K562 (cell line): ENCODE data around the gene MPG. TPM values are rescaled to one million over a fixed set of nuclear protein-coding genes. Genes with fewer than 3 reads are reported as not detected.

Source experiments
- CREB3 ChIP-seq: fragments of 450-650 bp; conservative IDR thresholded peaks from 2 replicates; pipeline ENCODE4 v1.6.1; 2016; ENCODE audit warnings: missing genetic modification characterization, low read depth, mild to moderate bottlenecking, missing compliant biosample characterization, moderate library complexity
- CREBBP ChIP-seq: IDR thresholded peaks from one replicate; pipeline ENCODE4 v1.6.1; 2012; ENCODE audit warnings: low read depth, mild to moderate bottlenecking, control low read depth, inconsistent platforms, low read length
- JUNB ChIP-seq: fragments of 450-650 bp; formaldehyde crosslinking; conservative IDR thresholded peaks from 2 replicates; pipeline ENCODE4 v1.4.0; 2020; ENCODE audit warnings: mild to moderate bottlenecking
- KAT8 ChIP-seq: fragments of 450-650 bp; IDR thresholded peaks from 2 replicates; pipeline ENCODE4 v1.6.1; 2016; ENCODE audit warnings: low read depth, mild to moderate bottlenecking
- MCM2 ChIP-seq: fragments of 450-650 bp; IDR thresholded peaks from 2 replicates; pipeline ENCODE4 v1.6.1; 2017; ENCODE audit warnings: low read depth, mild to moderate bottlenecking
- TRIM25 ChIP-seq: fragments of 450-650 bp; IDR thresholded peaks from 2 replicates; pipeline ENCODE4 v1.7.0; 2016; ENCODE audit warnings: borderline replicate concordance
- ZBTB26 ChIP-seq: fragments of 450-650 bp; formaldehyde crosslinking; IDR thresholded peaks from 2 replicates; pipeline ENCODE4 v1.4.0; 2022; ENCODE audit warnings: missing genetic modification characterization
- ZC3H4 ChIP-seq: sonication (generic); formaldehyde crosslinking; IDR thresholded peaks from 2 replicates; pipeline ENCODE4 v1.9.0; 2021; ENCODE audit warnings: missing genetic modification reagents, borderline replicate concordance
- ZNF318 ChIP-seq, 2 experiments: fragments of 450-650 bp; IDR thresholded peaks; 2 replicates each; pipeline ENCODE4 v1.6.1; 2016; ENCODE audit warnings: mild to moderate bottlenecking in 2 of 2, borderline replicate concordance in 1 of 2, low read depth in 1 of 2, moderate library complexity in 1 of 2
- ZNF79 ChIP-seq: fragments of 250-450 bp; sonication (Bioruptor Pico); IDR thresholded peaks from 2 replicates; pipeline ENCODE4 v1.4.0; 2020; ENCODE audit warnings: low read depth, mild to moderate bottlenecking, moderate library complexity
- polyA plus RNA-seq, 8 experiments: library from polyadenylated mRNA; depleted of rRNA in 4 of 8; stranded (reverse) in 5 of 8; unstranded in 3 of 8; fragments of >200 nt; fragmentation: Nextera tagmentation in 2 of 8; fragmentation: Illumina TruSeq in 1 of 8; extraction: Ambion mirVana in 2 of 8; extraction: Trizol in 1 of 8; gene quantifications; 2 replicates each; pipeline versions ENCODE4 v1.2.1 to v1.2.3, GENCODE V29; 2011 to 2014; ENCODE audit warnings: inconsistent platforms in 1 of 8, missing spikeins in 1 of 8
- total RNA-seq, 7 experiments: library from RNA; depleted of rRNA in 6 of 7; stranded (reverse); fragments of >200 nt in 6 of 7; fragmentation: Illumina TruSeq in 2 of 7; extraction: Trizol in 2 of 7; gene quantifications; 2 replicates each; pipeline versions ENCODE4 v1.2.1 to v1.2.3, GENCODE V29; 2011 to 2021; ENCODE audit warnings: low replicate concordance in 1 of 7
- TF ChIP-seq, protein P1 (sequence below): fragments of 450-650 bp; IDR thresholded peaks from 2 replicates; pipeline ENCODE4 v1.6.1; 2018; ENCODE audit not compliant: partially characterized antibody

Gene MPG
- total and polyA plus RNA-seq, 9 of the 15 experiments (the other 6 are each of a cell fraction or from before 2014, with no cell fraction given): 0.42 to 226 (median 36.2) TPM

DNA sequence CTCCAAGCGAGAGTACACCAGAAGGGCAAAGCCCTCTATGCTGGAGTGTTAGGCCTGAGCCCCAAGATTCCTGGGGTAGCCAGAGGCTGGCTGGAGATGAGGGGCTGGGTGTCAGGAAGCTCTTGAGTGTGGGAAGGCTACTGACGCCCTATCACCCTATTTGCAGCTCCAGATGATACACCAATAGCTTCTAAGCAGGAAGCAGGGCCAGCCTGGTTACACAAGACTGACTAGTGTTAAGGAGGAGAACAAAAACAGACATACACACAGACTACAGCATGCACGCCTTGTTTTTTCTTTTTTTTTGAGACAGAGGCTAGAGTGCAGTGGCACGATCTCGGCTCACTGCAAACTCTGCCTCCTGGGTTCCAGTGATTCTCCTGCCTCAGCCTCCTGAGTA lies 40.5 kb upstream of the MPG start (continued):
- TF ChIP-seq ZNF318 (IDR thresholded peaks at IDR 0.05; ENCODE audit: borderline replicate concordance in 1 of 2, low read depth in 1 of 2) (no peak), CREB3 (tag) (no peak), ZC3H4 (CRISPR knock-in tag) (no peak), MCM2 (no peak), ZNF79 (no peak), CREBBP (no peak), ZBTB26 (CRISPR knock-in tag) (no peak), JUNB (CRISPR knock-in tag) (no peak), KAT8 (no peak), TRIM25 (no peak)
- TF ChIP-seq, protein P1, sequence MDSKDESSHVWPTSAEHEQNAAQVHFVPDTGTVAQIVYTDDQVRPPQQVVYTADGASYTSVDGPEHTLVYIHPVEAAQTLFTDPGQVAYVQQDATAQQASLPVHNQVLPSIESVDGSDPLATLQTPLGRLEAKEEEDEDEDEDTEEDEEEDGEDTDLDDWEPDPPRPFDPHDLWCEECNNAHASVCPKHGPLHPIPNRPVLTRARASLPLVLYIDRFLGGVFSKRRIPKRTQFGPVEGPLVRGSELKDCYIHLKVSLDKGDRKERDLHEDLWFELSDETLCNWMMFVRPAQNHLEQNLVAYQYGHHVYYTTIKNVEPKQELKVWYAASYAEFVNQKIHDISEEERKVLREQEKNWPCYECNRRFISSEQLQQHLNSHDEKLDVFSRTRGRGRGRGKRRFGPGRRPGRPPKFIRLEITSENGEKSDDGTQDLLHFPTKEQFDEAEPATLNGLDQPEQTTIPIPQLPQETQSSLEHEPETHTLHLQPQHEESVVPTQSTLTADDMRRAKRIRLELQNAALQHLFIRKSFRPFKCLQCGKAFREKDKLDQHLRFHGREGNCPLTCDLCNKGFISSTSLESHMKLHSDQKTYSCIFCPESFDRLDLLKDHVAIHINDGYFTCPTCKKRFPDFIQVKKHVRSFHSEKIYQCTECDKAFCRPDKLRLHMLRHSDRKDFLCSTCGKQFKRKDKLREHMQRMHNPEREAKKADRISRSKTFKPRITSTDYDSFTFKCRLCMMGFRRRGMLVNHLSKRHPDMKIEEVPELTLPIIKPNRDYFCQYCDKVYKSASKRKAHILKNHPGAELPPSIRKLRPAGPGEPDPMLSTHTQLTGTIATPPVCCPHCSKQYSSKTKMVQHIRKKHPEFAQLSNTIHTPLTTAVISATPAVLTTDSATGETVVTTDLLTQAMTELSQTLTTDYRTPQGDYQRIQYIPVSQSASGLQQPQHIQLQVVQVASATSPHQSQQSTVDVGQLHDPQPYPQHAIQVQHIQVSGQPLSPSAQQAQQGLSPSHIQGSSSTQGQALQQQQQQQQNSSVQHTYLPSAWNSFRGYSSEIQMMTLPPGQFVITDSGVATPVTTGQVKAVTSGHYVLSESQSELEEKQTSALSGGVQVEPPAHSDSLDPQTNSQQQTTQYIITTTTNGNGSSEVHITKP: no peak
